Subcutaneous adipose tissue (tissue), 4 donors: ENCODE measurements around the gene PAFAH1B2. TPM values are rescaled to one million over a fixed set of nuclear protein-coding genes. Genes with fewer than 3 reads are reported as not detected.

Experiments used
- CTCF ChIP-seq: fragments of 450-650 bp; IDR thresholded peaks from one replicate; pipeline ENCODE4 v1.5.1; 2016; ENCODE audit warnings: low read depth, mild to moderate bottlenecking, control low read depth, antibody characterized with exemption, moderate library complexity
- total RNA-seq, 4 donors: library from RNA; depleted of rRNA; stranded (reverse); fragments of >200 nt; gene quantifications; one replicate each; pipeline ENCODE4 v1.1.0, GENCODE V29; 2016

PAFAH1B2 gene
- 100 to 1,000 TPM in 1 of 4 donors, 10 to 100 TPM in 3; 69.7 to 119 (median 82.3) TPM for total RNA-seq

DNA sequence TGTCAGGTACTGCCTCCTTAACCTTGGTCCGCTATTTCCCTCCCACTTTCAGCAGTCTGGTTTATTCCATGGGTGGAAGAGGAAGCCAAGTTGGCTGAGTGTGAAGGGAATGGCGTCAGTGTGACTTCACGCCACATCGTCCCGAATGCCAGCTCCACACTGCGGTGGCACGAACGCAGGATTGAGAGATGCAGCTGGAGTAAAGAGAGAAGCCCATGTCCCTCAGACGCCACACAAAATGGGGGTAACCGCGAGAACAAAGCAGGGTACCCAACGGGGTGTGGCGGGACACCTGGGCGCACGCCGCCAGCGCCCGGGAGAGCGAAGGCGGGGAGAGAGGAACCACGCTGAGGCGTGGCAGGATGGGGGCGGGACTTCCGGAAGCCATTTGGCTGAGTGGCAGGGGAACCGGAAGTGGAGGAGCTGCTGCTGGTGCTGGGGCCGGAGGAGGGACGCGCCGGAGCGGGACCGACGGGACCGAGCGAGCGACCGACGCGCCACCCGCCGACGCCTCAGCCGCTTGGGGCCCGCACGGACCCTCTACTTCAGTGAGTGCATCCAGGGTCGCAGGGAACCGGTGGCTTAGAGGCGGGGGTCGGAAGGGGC is at the start of gene PAFAH1B2:
Gene PAFAH1B2 (plus strand): TSS at position 417 of the 606 bp plus-strand sequence. CDS start 8,161 bp downstream, outside the sequence.
- TF ChIP-seq CTCF: no peak

DNA sequence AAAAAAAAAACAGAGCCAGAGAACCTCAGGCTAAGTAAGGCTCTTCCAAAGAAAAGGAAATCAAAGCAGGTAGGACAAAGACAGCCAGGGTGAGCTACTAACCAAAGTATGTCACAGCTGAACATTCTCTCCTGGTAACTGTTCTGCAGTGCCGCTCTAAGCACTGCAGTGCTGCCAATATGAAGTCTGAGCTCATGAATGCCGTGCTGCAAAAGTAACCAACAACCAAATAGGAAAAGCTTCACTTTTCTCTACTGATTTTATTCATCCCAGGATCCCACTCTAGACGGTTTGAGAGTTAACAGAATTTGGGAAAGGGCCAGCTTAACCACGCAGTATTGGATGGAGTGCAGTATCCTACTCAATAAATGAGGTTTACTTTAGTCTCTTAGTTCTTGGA is 49.3 kb upstream of the PAFAH1B2 start:
- TF ChIP-seq CTCF: no peak

DNA sequence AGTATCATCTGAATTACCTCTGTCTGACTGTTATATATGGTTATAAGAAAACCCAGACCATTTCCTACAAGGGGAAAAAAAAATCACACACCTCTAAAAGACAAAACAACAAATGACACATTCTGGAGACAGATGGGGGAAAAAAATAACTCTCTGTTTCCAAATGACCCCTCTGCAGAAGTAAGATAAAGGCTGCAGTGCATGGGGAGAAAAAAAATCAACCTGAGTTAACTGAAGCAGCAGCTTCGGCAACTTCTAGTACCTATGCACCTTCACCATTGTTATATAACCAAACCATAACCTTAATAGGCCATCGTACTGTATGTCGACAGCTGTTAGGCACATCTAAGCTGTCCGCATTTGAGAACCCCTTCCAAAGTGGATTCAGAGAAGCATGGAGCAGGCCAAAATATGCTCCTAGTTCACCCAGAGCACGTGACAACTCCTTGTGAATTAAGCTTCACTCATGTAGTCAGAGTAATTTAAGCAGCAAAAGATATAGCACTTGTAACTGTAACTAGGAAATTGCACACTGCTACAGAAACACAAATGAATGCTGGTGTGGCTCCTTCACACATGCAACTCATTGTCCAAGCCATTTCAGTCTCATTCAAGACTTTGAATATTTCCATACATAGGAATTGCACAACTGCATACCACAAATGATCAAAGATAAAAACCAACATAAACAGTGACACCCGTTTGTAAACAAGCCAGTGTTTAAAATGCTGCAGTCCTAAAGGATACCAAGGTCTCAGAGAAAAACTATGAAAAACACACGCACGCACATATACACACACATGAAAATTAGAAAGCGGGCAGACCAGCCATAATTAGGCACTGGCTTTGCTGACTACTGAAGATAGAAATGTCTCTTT is 48.6 kb upstream of the PAFAH1B2 start:
- no peak for TF ChIP-seq CTCF

DNA sequence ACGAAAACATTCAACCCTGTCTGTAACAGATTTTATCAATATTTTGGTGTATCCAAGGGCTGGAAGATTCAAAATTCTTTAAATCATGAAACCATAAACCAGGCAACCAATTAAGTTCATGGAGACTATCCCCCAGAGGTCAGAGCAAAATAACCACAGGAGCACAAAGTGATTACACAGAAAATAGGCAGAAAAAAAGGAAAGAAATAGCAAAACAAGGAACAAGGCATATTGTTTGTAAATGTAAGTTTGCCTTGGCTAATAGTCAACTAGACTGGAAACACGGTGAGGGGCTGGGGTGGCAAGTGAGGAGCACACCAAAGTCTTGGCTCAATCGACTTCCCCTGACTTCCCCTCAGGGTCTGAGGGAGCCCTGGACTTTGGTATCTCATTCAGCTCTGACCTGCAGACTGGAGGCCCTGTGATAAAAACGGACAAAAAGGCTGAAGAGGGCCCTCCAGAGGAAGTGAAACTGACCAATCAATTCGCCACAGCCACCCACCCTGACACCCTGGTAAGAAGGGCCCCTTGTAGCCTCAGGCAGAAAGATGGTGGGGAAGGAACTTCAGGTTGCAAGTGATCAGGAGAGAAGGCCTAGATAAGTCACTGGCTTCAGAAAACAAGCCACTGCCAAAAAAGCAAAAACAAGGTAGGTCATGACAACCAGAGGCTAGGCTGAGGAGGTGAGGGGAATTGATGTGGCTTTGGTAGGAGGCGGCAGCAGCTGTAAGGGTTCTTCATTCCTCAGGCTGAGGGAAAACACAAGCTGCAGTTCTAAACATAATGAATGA is 47.7 kb upstream of the PAFAH1B2 start:
- TF ChIP-seq CTCF: no peak

DNA sequence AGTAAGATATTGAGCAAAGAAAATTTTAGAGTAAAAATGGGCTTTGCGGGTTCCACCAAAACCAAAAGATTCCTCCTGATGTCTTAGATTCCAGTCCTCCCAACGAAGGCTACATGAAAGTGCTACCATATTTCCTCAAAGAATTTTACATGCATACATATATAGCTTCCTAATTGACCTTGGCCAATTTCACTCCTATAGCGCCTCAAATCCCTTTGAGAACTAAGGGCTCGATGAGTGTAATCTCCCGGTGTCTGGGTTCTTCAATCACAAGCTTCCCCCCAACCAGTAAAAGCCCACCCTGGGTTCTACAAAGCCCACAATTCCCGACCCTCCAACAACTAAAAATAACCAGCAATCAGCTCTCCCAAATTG is 47.1 kb upstream of the PAFAH1B2 start:
- TF ChIP-seq CTCF: no peak

DNA sequence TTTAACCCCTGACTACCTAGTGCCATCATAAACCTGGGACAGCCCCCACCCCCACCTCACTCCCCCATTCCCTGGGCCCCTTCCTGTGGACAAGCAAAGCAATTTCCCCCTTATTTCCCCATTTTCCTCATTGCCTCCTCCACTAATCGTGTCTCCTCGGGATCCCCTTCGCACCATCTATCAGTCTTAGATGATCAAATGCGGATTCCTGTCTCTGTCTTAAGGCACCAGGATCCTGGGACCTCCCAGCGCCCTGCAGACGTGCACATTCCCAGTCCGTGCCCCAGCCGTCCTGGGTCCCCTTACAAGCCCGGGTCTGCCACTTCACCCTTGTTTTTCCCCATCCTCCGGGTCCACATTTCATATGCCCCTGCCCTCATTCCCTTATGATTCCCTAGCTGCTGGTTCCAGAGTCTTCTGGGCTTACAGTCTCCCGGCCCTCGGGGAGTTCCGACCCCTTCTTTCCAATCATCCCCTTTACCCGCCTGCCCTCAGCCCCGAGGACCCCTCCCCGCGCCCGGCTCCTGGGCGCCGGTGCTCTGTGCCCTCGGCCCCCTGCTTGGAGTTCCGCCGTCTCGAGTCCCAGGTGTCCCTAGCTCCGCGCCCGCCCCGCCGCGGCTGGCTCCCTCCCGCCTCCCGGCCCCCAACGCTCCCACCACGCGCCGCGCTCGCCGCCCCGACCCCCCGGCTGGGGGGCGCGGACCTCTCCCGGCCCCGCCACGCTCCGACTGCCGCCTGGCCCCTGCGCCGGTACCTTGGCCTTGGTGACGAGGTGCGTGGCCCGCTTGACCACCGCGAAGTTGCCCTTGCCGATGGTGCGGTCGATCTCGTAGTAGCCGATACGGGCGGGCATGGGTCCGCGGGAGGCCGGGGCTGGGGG is 46.5 kb upstream of the PAFAH1B2 start:
- TF ChIP-seq CTCF: no peak
